PFSK-1 (cell line): ENCODE measurements around the gene SUSD4.

ENCODE experiments used
- FOXP2 ChIP-seq: optimal IDR thresholded peaks from 2 replicates; pipeline ENCODE3; 2011; ENCODE audit warnings: borderline replicate concordance, control low read depth, inconsistent platforms; ENCODE audit not compliant: insufficient read depth; ENCODE audit errors: extremely low read length, extremely low read depth
- POLR2AphosphoS5 ChIP-seq: IDR thresholded peaks from 2 replicates; pipeline ENCODE4 v1.6.1; 2012; ENCODE audit warnings: low read depth, mild to moderate bottlenecking, control low read depth, low read length, moderate library complexity
- REST ChIP-seq, 2 experiments: IDR thresholded peaks; 2 replicates each; pipeline versions ENCODE4 v1.6.1 to v1.8.0; 2011 to 2012; ENCODE audit warnings: low read depth in 2 of 2, low read length in 2 of 2, control low read depth in 1 of 2, inconsistent platforms in 1 of 2, mild to moderate bottlenecking in 1 of 2, moderate library complexity in 1 of 2; ENCODE audit not compliant: insufficient read depth in 1 of 2

DNA sequence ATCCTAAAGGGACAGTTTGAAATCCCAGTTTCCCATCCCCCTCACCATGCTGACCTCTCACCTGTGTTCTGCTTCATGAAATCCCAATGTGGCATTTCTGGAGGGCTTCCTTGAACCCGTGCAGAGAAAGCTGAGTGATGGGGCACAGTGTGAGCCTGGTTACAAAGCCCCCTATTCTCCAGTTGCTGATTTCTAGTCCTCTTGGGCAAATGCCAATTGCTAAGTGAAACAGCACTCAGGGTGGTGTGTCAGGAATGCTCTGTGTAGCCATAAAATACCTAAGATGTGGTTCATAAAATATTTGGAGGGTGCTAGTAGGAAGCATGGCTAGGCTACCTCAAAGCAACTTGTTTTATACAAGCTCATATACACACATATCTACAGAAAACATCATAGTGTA is 32.0 kb downstream of the SUSD4 start:
- no peak for TF ChIP-seq POLR2AphosphoS5
- no peak for TF ChIP-seq FOXP2
- TF ChIP-seq REST (IDR thresholded peaks at IDR 0.05; ENCODE audit: insufficient read depth in 1 of 2, low read depth in 2 of 2, low read length in 2 of 2) = no peak
